Activated CD4-positive, CD25-positive, alpha-beta regulatory T cell treated with anti-CD3 and anti-CD28 coated beads, Interleukin-2, amount 50 U/mL, for 72 hours (primary cell): ENCODE measurements around the gene ERBB4.
"Not testable (repeated sequence)": the region's sequence is repeated elsewhere in the genome, so short reads cannot be mapped to it uniquely, and the experiment has no call there.

Experiments
- DNase-seq: peaks from one replicate; pipeline ENCODE4 v3.0.0; 2021

Gene ERBB4

GRCh38 chr2:212284166-212284565 is 254.4 kb downstream of the ERBB4 start:
- no peak for DNase-seq

- DNase-seq = no peak
These were observed 255.8 kb downstream of the ERBB4 start for GRCh38 chr2:212282671-212283261.

- no peak for DNase-seq
These were observed 261.8 kb downstream of the ERBB4 start for GRCh38 chr2:212276813-212277212.

- DNase-seq = no peak
These were observed 264.4 kb downstream of the ERBB4 start for GRCh38 chr2:212274215-212274614.

- DNase-seq = no peak
These were observed 267.0 kb downstream of the ERBB4 start for GRCh38 chr2:212271583-212271982.

- DNase-seq = no peak
These were observed 269.6 kb downstream of the ERBB4 start for GRCh38 chr2:212269005-212269404.

- DNase-seq = no peak
These were observed 272.3 kb downstream of the ERBB4 start for GRCh38 chr2:212266297-212266696.

- no peak for DNase-seq
These were observed 272.8 kb downstream of the ERBB4 start for GRCh38 chr2:212265777-212266176.

GRCh38 chr2:212264187-212264586 is 274.4 kb downstream of the ERBB4 start:
- no peak for DNase-seq

- DNase-seq = no peak
These were observed 279.4 kb downstream of the ERBB4 start for GRCh38 chr2:212259226-212259625.

GRCh38 chr2:212254339-212254738 is 284.3 kb downstream of the ERBB4 start:
- DNase-seq = no peak

GRCh38 chr2:212249451-212249850 is 289.2 kb downstream of the ERBB4 start:
- DNase-seq = no peak

- no peak for DNase-seq
These were observed 292.7 kb downstream of the ERBB4 start for GRCh38 chr2:212245880-212246279.

GRCh38 chr2:212242724-212243123 is 295.9 kb downstream of the ERBB4 start:
- DNase-seq = no peak

- not testable (repeated sequence) for DNase-seq
These were observed 300.4 kb downstream of the ERBB4 start for GRCh38 chr2:212238152-212238551.

GRCh38 chr2:212237350-212238095 is 301.1 kb downstream of the ERBB4 start:
- DNase-seq = no peak

GRCh38 chr2:212228743-212229171 is 309.8 kb downstream of the ERBB4 start:
- DNase-seq = no peak

GRCh38 chr2:212227755-212228154 is 310.8 kb downstream of the ERBB4 start:
- DNase-seq = no peak

- no peak for DNase-seq
These were observed 312.5 kb downstream of the ERBB4 start for GRCh38 chr2:212226114-212226513.

GRCh38 chr2:212223696-212224095 is 314.9 kb downstream of the ERBB4 start:
- DNase-seq = no peak

- DNase-seq = no peak
These were observed 325.4 kb downstream of the ERBB4 start for GRCh38 chr2:212213191-212213590.

- no peak for DNase-seq
These were observed 330.1 kb downstream of the ERBB4 start for GRCh38 chr2:212208467-212208866.

- no peak for DNase-seq
These were observed 340.8 kb downstream of the ERBB4 start for GRCh38 chr2:212197776-212198175.

GRCh38 chr2:212195626-212196025 is 343.0 kb downstream of the ERBB4 start:
- no peak for DNase-seq

GRCh38 chr2:212194396-212194795 is 344.2 kb downstream of the ERBB4 start:
- DNase-seq = no peak
